ENCODE data around the gene ZNF628. TPM values are rescaled to one million over a fixed set of nuclear protein-coding genes. Genes with fewer than 3 reads are reported as not detected.
A peak's percentile ranks its signal among the peaks of the same experiment; 100 is the strongest.
"Not testable (repeated sequence)": the region's sequence is repeated elsewhere in the genome, so short reads cannot be mapped to it uniquely, and the experiment has no call there.

The ZNF628 gene
- 7.4 TPM for total RNA-seq

- DNase-seq (ENCODE audit: low spot score), result peak; percentile 99
These were observed at the start of gene ZNF628 for GRCh38 chr19:55476100-55476775. Gene ZNF628 (plus strand): TSS chr19:55476617. CDS start chr19:55479911, 3,294 bp downstream.

GRCh38 chr19:55431183-55431582, 45.2 kb upstream of the ZNF628 start:
- no peak for DNase-seq (ENCODE audit: low spot score)

DNA sequence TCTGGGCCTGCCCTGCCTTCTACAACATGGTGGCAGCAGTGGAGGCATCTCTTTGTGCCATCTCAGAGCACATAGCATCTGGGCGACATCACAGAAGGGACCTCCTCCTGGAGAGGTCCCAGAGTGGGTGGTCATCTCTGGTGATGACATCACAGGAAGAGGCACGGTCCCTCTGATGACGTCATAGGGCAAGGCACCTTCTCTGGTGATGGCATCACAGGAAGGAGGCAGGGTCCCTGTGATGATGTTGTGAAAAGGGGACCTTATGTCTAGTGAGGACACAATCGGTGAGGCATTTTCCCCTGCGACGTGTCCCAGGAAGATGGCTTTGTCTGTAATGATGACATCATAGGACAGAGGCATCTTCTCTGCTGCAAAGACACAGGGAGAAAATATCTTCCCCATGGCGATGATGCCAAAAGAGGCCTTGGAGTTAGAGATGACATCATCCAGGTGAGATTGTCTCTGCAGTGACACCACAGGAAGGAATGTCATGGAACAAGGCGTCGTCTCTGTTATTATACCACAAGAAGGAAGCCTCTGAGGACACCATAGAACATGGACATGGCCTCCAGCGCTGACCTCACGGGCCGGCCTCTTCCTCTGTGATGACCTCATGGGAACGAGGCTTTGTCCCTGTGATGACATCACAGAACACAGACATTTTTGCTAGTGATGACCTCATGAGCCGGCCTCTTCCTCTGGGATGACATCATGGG, 44.0 kb upstream of the ZNF628 start:
- no peak for DNase-seq (ENCODE audit: low spot score)

DNA sequence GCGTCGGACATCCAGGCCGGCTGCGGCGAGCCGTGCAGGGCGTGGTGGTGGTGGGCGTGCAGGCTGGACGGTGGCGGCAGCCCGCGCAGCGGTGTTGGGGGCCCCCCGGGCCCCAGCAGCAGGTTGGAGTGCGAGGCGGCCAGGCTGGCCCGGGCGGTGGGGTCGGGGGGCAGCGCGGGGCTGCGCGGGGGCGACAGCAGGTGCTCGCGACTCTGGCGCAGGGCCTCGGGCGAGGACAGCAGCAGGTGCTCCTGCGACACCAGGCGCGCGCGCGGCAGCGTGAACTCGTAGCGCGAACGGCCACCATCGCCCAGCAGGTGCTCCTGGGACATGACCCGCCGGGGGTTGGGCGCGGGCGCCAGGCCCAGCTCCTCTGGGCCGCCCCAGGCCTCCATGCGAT, 43.1 kb upstream of the ZNF628 start:
- no peak for DNase-seq (ENCODE audit: low spot score)

GRCh38 chr19:55434356-55434919, 42.0 kb upstream of the ZNF628 start:
- no peak for DNase-seq (ENCODE audit: low spot score)

- no peak for DNase-seq (ENCODE audit: low spot score)
These were observed 41.4 kb upstream of the ZNF628 start for GRCh38 chr19:55435020-55435419.

- DNase-seq (ENCODE audit: low spot score), result no peak
These were observed 39.6 kb upstream of the ZNF628 start for GRCh38 chr19:55436847-55437246.

GRCh38 chr19:55437410-55437809, 39.0 kb upstream of the ZNF628 start:
- no peak for DNase-seq (ENCODE audit: low spot score)

DNA sequence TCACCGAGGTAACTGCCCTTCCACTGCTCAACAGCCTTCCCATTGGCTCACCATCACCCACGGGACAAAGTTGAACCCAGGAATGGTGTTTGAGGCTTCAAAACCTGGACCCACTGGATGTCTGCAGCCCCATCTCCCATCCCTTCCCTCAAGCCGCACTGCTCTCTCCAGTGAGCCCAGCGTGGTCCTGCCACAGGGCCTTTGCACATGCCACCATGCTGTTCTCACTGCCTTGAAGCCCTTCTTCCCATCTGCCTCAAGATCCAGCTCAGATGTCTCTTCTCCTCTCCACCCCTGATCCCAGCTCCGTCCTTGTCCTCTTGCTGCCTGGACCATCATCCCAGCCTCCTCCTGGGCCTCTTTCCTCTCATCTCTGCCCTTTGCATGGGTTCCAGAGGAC, 37.4 kb upstream of the ZNF628 start:
- no peak for DNase-seq (ENCODE audit: low spot score)

GRCh38 chr19:55440411-55441105, 35.9 kb upstream of the ZNF628 start:
- no peak for DNase-seq (ENCODE audit: low spot score)

GRCh38 chr19:55441319-55441691, 35.1 kb upstream of the ZNF628 start:
- no peak for DNase-seq (ENCODE audit: low spot score)

GRCh38 chr19:55441692-55442321, 34.6 kb upstream of the ZNF628 start:
- no peak for DNase-seq (ENCODE audit: low spot score)

- no peak for DNase-seq (ENCODE audit: low spot score)
These were observed 34.0 kb upstream of the ZNF628 start for GRCh38 chr19:55442372-55442961.

DNA sequence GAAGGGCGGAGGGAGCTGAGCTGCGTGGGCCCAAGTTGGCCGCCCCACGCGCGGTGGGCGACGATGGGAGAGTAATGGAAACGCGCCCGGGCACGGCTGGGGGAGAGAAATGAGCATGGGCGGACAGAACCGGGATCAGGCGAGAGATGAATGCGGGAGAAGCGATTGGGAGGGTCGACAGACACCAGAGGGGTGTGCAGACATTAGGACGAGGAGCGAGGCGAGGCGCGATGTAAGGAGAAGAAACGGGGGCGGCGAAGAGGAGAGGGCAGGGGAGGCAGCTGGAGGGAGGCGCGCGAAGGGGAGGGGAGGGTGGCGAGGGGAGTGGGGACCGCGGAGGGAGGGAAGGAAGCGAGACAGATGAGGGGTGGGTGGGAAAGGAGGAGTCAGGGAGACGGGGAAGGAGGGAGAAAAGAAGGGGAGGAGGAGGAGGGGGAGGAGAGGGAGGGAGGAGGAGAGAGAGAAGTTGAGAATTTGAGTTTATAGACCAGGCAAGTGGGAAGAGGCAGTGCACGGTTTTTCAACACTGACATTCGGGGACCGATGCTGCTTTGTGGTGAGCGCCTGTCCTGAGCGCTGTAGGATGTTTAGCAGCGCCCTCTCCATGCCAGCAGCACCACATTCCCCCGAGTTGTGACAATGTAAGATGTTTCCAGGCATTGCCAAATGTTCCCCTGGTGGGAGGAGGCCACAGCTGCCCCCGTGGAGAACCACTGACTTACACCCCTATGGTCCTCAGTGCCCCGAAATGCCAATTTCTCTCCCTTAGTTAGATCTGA, 33.2 kb upstream of the ZNF628 start, which contains the start of gene SHISA7:
TSS of gene SHISA7 (minus strand) at position 256 of the 779 bp plus-strand sequence. CDS start 437 bp downstream, outside the sequence.
- DNase-seq (ENCODE audit: low spot score), result no peak

DNA sequence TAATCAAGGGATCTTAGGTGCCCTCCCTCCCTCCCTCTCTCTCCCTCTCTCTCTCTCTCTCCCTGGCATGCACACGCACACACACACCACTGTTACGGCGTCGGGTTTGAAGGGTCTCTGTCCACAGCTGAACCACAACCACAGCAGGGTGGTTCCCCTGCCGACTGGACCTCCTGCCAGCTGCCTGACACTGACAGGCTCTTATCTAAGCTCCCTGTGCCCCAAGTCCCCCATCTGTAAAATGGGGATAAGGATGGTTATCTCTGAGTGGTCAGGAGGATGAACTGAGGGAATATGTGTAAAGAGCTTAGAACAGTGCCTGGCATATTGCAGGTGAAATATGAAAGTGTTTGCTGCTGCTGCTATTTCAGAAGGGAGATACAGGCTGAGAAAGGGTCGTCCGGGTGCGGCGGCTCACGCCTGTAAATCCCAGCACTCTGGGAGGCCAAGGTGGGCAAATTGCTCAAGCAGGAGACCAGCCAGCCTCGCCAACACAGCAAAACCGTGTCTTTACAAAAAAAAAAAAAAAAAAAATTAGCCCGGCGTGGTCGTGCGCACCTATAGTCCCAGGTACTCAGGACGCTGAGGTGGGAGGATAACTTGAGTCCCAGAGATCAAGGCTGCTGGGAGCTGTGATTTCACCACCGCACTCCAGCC, 32.5 kb upstream of the ZNF628 start:
- no peak for DNase-seq (ENCODE audit: low spot score)

DNA sequence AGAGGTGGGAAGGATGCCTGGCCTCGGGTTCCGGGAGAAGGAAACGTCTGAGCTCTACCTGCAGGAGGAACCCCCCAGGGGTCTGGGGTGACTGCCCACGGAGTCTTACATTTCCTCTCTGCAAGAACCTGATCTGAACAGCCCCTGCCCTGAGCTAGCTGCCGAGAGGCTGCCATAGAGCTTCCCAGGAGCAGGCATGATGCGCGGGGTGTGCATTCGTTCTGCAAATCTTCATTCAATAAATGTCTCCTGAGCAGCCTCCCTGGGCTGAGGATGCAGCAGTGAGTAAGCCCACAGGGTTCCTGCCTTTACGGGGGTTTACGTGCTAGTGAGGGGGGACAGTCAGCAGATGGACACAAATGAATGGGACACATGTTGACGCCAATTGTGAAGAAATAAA, 31.8 kb upstream of the ZNF628 start:
- DNase-seq (ENCODE audit: low spot score), result no peak

GRCh38 chr19:55446060-55446459, 30.4 kb upstream of the ZNF628 start:
- DNase-seq (ENCODE audit: low spot score), result peak; percentile 67

- no peak for DNase-seq (ENCODE audit: low spot score)
These were observed 28.8 kb upstream of the ZNF628 start for GRCh38 chr19:55447421-55448174.

- DNase-seq (ENCODE audit: low spot score), result not testable (repeated sequence)
These were observed 28.3 kb upstream of the ZNF628 start for GRCh38 chr19:55448175-55448490.

GRCh38 chr19:55449469-55449868, 26.9 kb upstream of the ZNF628 start:
- no peak for DNase-seq (ENCODE audit: low spot score)
